ENCODE data around the gene KLF1. TPM values are rescaled to one million over a fixed set of nuclear protein-coding genes. Genes with fewer than 3 reads are reported as not detected.

KLF1 gene
- total RNA-seq, 1 donor from 2014 or later, result not detected

GRCh38 chr19:12843999-12844732, 42.8 kb downstream of the KLF1 start:
- no peak for TF ChIP-seq CTCF (IDR thresholded peaks at IDR 0.05)

GRCh38 chr19:12843328-12843727, 43.7 kb downstream of the KLF1 start:
- Mint-ChIP-seq H3K27ac (ENCODE audit: unreplicated experiment) (no peak overlapping the region), H3K9me3 (ENCODE audit: low read depth) (no peaks in the 10 kb centered on the region), H3K4me3 (ENCODE audit: unreplicated experiment) (no peak overlapping the region), H3K4me1 (ENCODE audit: low read depth) (peaks cover 19% of the 10 kb centered on the region), H3K27me3 (ENCODE audit: low read depth) (peaks cover 36% of the 10 kb centered on the region), H3K36me3 (ENCODE audit: low read depth) (peaks cover 2% of the 10 kb centered on the region)
- DNase-seq (ENCODE audit: low spot score), result no peak
- no peak for TF ChIP-seq CTCF (IDR thresholded peaks at IDR 0.05)

More at GRCh38 chr19:12843999-12844732, 42.8 kb downstream of the KLF1 start:
- no peak for DNase-seq (ENCODE audit: low spot score)
- H3K4me1 Mint-ChIP-seq (ENCODE audit: low read depth), result peaks cover 17% of the 10 kb centered on the region
- H3K27ac Mint-ChIP-seq (ENCODE audit: unreplicated experiment), result no peak overlapping the region
- H3K9me3 Mint-ChIP-seq (ENCODE audit: low read depth), result no peaks in the 10 kb centered on the region
- H3K36me3 Mint-ChIP-seq (ENCODE audit: low read depth), result peaks cover 2% of the 10 kb centered on the region
- H3K4me3 Mint-ChIP-seq (ENCODE audit: unreplicated experiment), result no peak overlapping the region
- H3K27me3 Mint-ChIP-seq (ENCODE audit: low read depth), result peaks cover 34% of the 10 kb centered on the region

GRCh38 chr19:12842511-12842910, 44.5 kb downstream of the KLF1 start:
- Mint-ChIP-seq H3K36me3 (ENCODE audit: low read depth) (peaks cover 2% of the 10 kb centered on the region), H3K4me1 (ENCODE audit: low read depth) (peaks cover 16% of the 10 kb centered on the region), H3K9me3 (ENCODE audit: low read depth) (no peaks in the 10 kb centered on the region), H3K4me3 (ENCODE audit: unreplicated experiment) (no peak overlapping the region), H3K27me3 (ENCODE audit: low read depth) (peaks cover 42% of the 10 kb centered on the region), H3K27ac (ENCODE audit: unreplicated experiment) (no peak overlapping the region)
- no peak for DNase-seq (ENCODE audit: low spot score)
- no peak for TF ChIP-seq CTCF (IDR thresholded peaks at IDR 0.05)

GRCh38 chr19:12841094-12841493, 45.9 kb downstream of the KLF1 start:
- peaks cover 54% of the 10 kb centered on the region for H3K27me3 Mint-ChIP-seq (ENCODE audit: low read depth)
- no peaks in the 10 kb centered on the region for H3K9me3 Mint-ChIP-seq (ENCODE audit: low read depth)
- H3K27ac Mint-ChIP-seq (ENCODE audit: unreplicated experiment), result no peak overlapping the region
- no peak for TF ChIP-seq CTCF (IDR thresholded peaks at IDR 0.05)
- H3K4me3 Mint-ChIP-seq (ENCODE audit: unreplicated experiment), result peak overlapping the region; percentile 66
- H3K36me3 Mint-ChIP-seq (ENCODE audit: low read depth), result peaks cover 2% of the 10 kb centered on the region
- H3K4me1 Mint-ChIP-seq (ENCODE audit: low read depth), result peaks cover 16% of the 10 kb centered on the region
- DNase-seq (ENCODE audit: low spot score), result no peak

- no peak for DNase-seq (ENCODE audit: low spot score)
- peaks cover 16% of the 10 kb centered on the region for H3K4me1 Mint-ChIP-seq (ENCODE audit: low read depth)
- peaks cover 2% of the 10 kb centered on the region for H3K36me3 Mint-ChIP-seq (ENCODE audit: low read depth)
- no peak overlapping the region for H3K27ac Mint-ChIP-seq (ENCODE audit: unreplicated experiment)
- no peaks in the 10 kb centered on the region for H3K9me3 Mint-ChIP-seq (ENCODE audit: low read depth)
- H3K4me3 Mint-ChIP-seq (ENCODE audit: unreplicated experiment), result peak overlapping the region; percentile 66
- peaks cover 58% of the 10 kb centered on the region for H3K27me3 Mint-ChIP-seq (ENCODE audit: low read depth)
- TF ChIP-seq CTCF (IDR thresholded peaks at IDR 0.05), result no peak
These were observed 46.6 kb downstream of the KLF1 start for GRCh38 chr19:12840091-12841079.

Measured in chondrocyte (in vitro differentiated cells).